ENCODE results near the gene TCF4. TPM values are rescaled to one million over a fixed set of nuclear protein-coding genes. Genes with fewer than 3 reads are reported as not detected.

Gene TCF4
- total and polyA plus RNA-seq, 2 donors, result 12.7 to 36.6 TPM

- Histone ChIP-seq H3K9me3 (ENCODE audit: control insufficient read depth in 2 of 2, insufficient read depth in 1 of 2, low read length in 1 of 2) (no peaks in the 10 kb centered on the region), H3K36me3 (ENCODE audit: control insufficient read depth in 2 of 2, insufficient read depth in 2 of 2, low read length in 1 of 2) (no peaks in the 10 kb centered on the region), H3K4me3 (ENCODE audit: low read length in 2 of 2) (no peak overlapping the region), H3K27me3 (ENCODE audit: control insufficient read depth in 2 of 2, insufficient read depth in 1 of 2, low read length in 1 of 2) (peaks cover 0 to 8% of the 10 kb centered on the region in 2 donors), H3K27ac (ENCODE audit: low read depth in 1 of 2, low read length in 1 of 2) (no peak overlapping the region), H3K4me1 (ENCODE audit: control insufficient read depth in 2 of 2, insufficient read depth in 2 of 2, low read length in 2 of 2) (peaks cover 2 to 9% of the 10 kb centered on the region in 2 donors)
- WGBS, result 99% methylated on average over 1 of the region's 1 CpG
- no peak for DNase-seq (ENCODE audit: low read depth in 6 of 9, low spot score in 9 of 9)
Observed at GRCh38 chr18:55317324-55317723, 270.7 kb downstream of the TCF4 start.

GRCh38 chr18:55316486-55317184, 271.4 kb downstream of the TCF4 start:
- Histone ChIP-seq H3K9me3 (ENCODE audit: control insufficient read depth in 2 of 2, insufficient read depth in 1 of 2, low read length in 1 of 2) (no peaks in the 10 kb centered on the region), H3K27me3 (ENCODE audit: control insufficient read depth in 2 of 2, insufficient read depth in 1 of 2, low read length in 1 of 2) (peaks cover 0 to 4% of the 10 kb centered on the region in 2 donors), H3K4me3 (ENCODE audit: low read length in 2 of 2) (no peak overlapping the region), H3K36me3 (ENCODE audit: control insufficient read depth in 2 of 2, insufficient read depth in 2 of 2, low read length in 1 of 2) (no peaks in the 10 kb centered on the region), H3K4me1 (ENCODE audit: control insufficient read depth in 2 of 2, insufficient read depth in 2 of 2, low read length in 2 of 2) (peaks cover 2 to 8% of the 10 kb centered on the region in 2 donors), H3K27ac (ENCODE audit: low read depth in 1 of 2, low read length in 1 of 2) (no peak overlapping the region)
- DNase-seq (ENCODE audit: low read depth in 6 of 9, low spot score in 9 of 9), result no peak
- WGBS, result 21% methylated on average over 4 of the region's 4 CpGs

- Histone ChIP-seq H3K4me1 (ENCODE audit: control insufficient read depth in 2 of 2, insufficient read depth in 2 of 2, low read length in 2 of 2) (peaks cover 0 to 3% of the 10 kb centered on the region in 2 donors), H3K4me3 (ENCODE audit: low read length in 2 of 2) (no peak overlapping the region), H3K27me3 (ENCODE audit: control insufficient read depth in 2 of 2, insufficient read depth in 1 of 2, low read length in 1 of 2) (no peaks in the 10 kb centered on the region), H3K36me3 (ENCODE audit: control insufficient read depth in 2 of 2, insufficient read depth in 2 of 2, low read length in 1 of 2) (no peaks in the 10 kb centered on the region), H3K9me3 (ENCODE audit: control insufficient read depth in 2 of 2, insufficient read depth in 1 of 2, low read length in 1 of 2) (no peaks in the 10 kb centered on the region), H3K27ac (ENCODE audit: low read depth in 1 of 2, low read length in 1 of 2) (no peak overlapping the region)
- no peak for DNase-seq (ENCODE audit: low read depth in 6 of 9, low spot score in 9 of 9)
Observed at GRCh38 chr18:55314615-55315237, 273.3 kb downstream of the TCF4 start.

GRCh38 chr18:55314031-55314430, 274.0 kb downstream of the TCF4 start:
- Histone ChIP-seq H3K36me3 (ENCODE audit: control insufficient read depth in 2 of 2, insufficient read depth in 2 of 2, low read length in 1 of 2) (no peaks in the 10 kb centered on the region), H3K4me3 (ENCODE audit: low read length in 2 of 2) (no peak overlapping the region), H3K27ac (ENCODE audit: low read depth in 1 of 2, low read length in 1 of 2) (no peak overlapping the region), H3K27me3 (ENCODE audit: control insufficient read depth in 2 of 2, insufficient read depth in 1 of 2, low read length in 1 of 2) (no peaks in the 10 kb centered on the region), H3K4me1 (ENCODE audit: control insufficient read depth in 2 of 2, insufficient read depth in 2 of 2, low read length in 2 of 2) (peaks cover 0 to 3% of the 10 kb centered on the region in 2 donors), H3K9me3 (ENCODE audit: control insufficient read depth in 2 of 2, insufficient read depth in 1 of 2, low read length in 1 of 2) (no peaks in the 10 kb centered on the region)
- no peak for DNase-seq (ENCODE audit: low read depth in 6 of 9, low spot score in 9 of 9)
- WGBS, result 91% methylated on average over 1 of the region's 1 CpG

GRCh38 chr18:55310863-55311262, 277.1 kb downstream of the TCF4 start:
- 94% methylated on average over 2 of the region's 2 CpGs for WGBS
- Histone ChIP-seq H3K4me1 (ENCODE audit: control insufficient read depth in 2 of 2, insufficient read depth in 2 of 2, low read length in 2 of 2) (no peaks in the 10 kb centered on the region), H3K27me3 (ENCODE audit: control insufficient read depth in 2 of 2, insufficient read depth in 1 of 2, low read length in 1 of 2) (no peaks in the 10 kb centered on the region), H3K36me3 (ENCODE audit: control insufficient read depth in 2 of 2, insufficient read depth in 2 of 2, low read length in 1 of 2) (no peaks in the 10 kb centered on the region), H3K9me3 (ENCODE audit: control insufficient read depth in 2 of 2, insufficient read depth in 1 of 2, low read length in 1 of 2) (no peaks in the 10 kb centered on the region), H3K4me3 (ENCODE audit: low read length in 2 of 2) (no peak overlapping the region), H3K27ac (ENCODE audit: low read depth in 1 of 2, low read length in 1 of 2) (no peak overlapping the region)
- DNase-seq (ENCODE audit: low read depth in 6 of 9, low spot score in 9 of 9), result no peak

- WGBS, result 97% methylated on average over 4 of the region's 4 CpGs
- DNase-seq (ENCODE audit: low read depth in 6 of 9, low spot score in 9 of 9), result no peak
- Histone ChIP-seq H3K27me3 (ENCODE audit: control insufficient read depth in 2 of 2, insufficient read depth in 1 of 2, low read length in 1 of 2) (no peaks in the 10 kb centered on the region), H3K9me3 (ENCODE audit: control insufficient read depth in 2 of 2, insufficient read depth in 1 of 2, low read length in 1 of 2) (no peaks in the 10 kb centered on the region), H3K27ac (ENCODE audit: low read depth in 1 of 2, low read length in 1 of 2) (no peak overlapping the region), H3K4me3 (ENCODE audit: low read length in 2 of 2) (no peak overlapping the region), H3K4me1 (ENCODE audit: control insufficient read depth in 2 of 2, insufficient read depth in 2 of 2, low read length in 2 of 2) (no peaks in the 10 kb centered on the region), H3K36me3 (ENCODE audit: control insufficient read depth in 2 of 2, insufficient read depth in 2 of 2, low read length in 1 of 2) (no peaks in the 10 kb centered on the region)
Observed at GRCh38 chr18:55310044-55310676, 277.8 kb downstream of the TCF4 start.

- DNase-seq (ENCODE audit: low read depth in 6 of 9, low spot score in 9 of 9), result no peak
- H3K36me3 ChIP-seq (ENCODE audit: control insufficient read depth in 2 of 2, insufficient read depth in 2 of 2, low read length in 1 of 2), result no peaks in the 10 kb centered on the region
- 96% methylated on average over 4 of the region's 4 CpGs for WGBS
- no peaks in the 10 kb centered on the region for H3K4me1 ChIP-seq (ENCODE audit: control insufficient read depth in 2 of 2, insufficient read depth in 2 of 2, low read length in 2 of 2)
- no peaks in the 10 kb centered on the region for H3K9me3 ChIP-seq (ENCODE audit: control insufficient read depth in 2 of 2, insufficient read depth in 1 of 2, low read length in 1 of 2)
- H3K4me3 ChIP-seq (ENCODE audit: low read length in 2 of 2), result no peak overlapping the region
- no peak overlapping the region for H3K27ac ChIP-seq (ENCODE audit: low read depth in 1 of 2, low read length in 1 of 2)
- no peaks in the 10 kb centered on the region for H3K27me3 ChIP-seq (ENCODE audit: control insufficient read depth in 2 of 2, insufficient read depth in 1 of 2, low read length in 1 of 2)
Observed at GRCh38 chr18:55309249-55309648, 278.7 kb downstream of the TCF4 start.

- Histone ChIP-seq H3K36me3 (ENCODE audit: control insufficient read depth in 2 of 2, insufficient read depth in 2 of 2, low read length in 1 of 2) (no peaks in the 10 kb centered on the region), H3K4me3 (ENCODE audit: low read length in 2 of 2) (no peak overlapping the region), H3K27ac (ENCODE audit: low read depth in 1 of 2, low read length in 1 of 2) (no peak overlapping the region), H3K4me1 (ENCODE audit: control insufficient read depth in 2 of 2, insufficient read depth in 2 of 2, low read length in 2 of 2) (no peaks in the 10 kb centered on the region), H3K27me3 (ENCODE audit: control insufficient read depth in 2 of 2, insufficient read depth in 1 of 2, low read length in 1 of 2) (no peaks in the 10 kb centered on the region), H3K9me3 (ENCODE audit: control insufficient read depth in 2 of 2, insufficient read depth in 1 of 2, low read length in 1 of 2) (no peaks in the 10 kb centered on the region)
- no peak for DNase-seq (ENCODE audit: low read depth in 6 of 9, low spot score in 9 of 9)
- WGBS, result 95% methylated on average over 3 of the region's 3 CpGs
Observed at GRCh38 chr18:55307505-55307904, 280.5 kb downstream of the TCF4 start.

GRCh38 chr18:55306359-55307024, 281.5 kb downstream of the TCF4 start:
- WGBS, result 86% methylated on average over 2 of the region's 2 CpGs
- no peak overlapping the region for H3K4me3 ChIP-seq (ENCODE audit: low read length in 2 of 2)
- H3K27me3 ChIP-seq (ENCODE audit: control insufficient read depth in 2 of 2, insufficient read depth in 1 of 2, low read length in 1 of 2), result no peaks in the 10 kb centered on the region
- no peak for DNase-seq (ENCODE audit: low read depth in 6 of 9, low spot score in 9 of 9)
- H3K27ac ChIP-seq (ENCODE audit: low read depth in 1 of 2, low read length in 1 of 2), result no peak overlapping the region
- H3K36me3 ChIP-seq (ENCODE audit: control insufficient read depth in 2 of 2, insufficient read depth in 2 of 2, low read length in 1 of 2), result no peaks in the 10 kb centered on the region
- H3K4me1 ChIP-seq (ENCODE audit: control insufficient read depth in 2 of 2, insufficient read depth in 2 of 2, low read length in 2 of 2), result no peaks in the 10 kb centered on the region
- no peaks in the 10 kb centered on the region for H3K9me3 ChIP-seq (ENCODE audit: control insufficient read depth in 2 of 2, insufficient read depth in 1 of 2, low read length in 1 of 2)

Measured in thymus (tissue), 11 donors.